Nephron (organoid): Measurements from ENCODE around the gene NF2.

ENCODE experiments used
- H3K27ac Mint-ChIP-seq, 3 experiments: 2 replicates each; pipeline ENCODE4 v1.8.0; 2020; ENCODE audit warnings: mixed read lengths in 3 of 3, mild to moderate bottlenecking in 2 of 3, moderate library complexity in 1 of 3
- H3K27me3 Mint-ChIP-seq: 2 replicates; pipeline ENCODE4 v1.8.0; 2021; ENCODE audit warnings: low read depth, mild to moderate bottlenecking, moderate library complexity, mixed read lengths
- H3K36me3 Mint-ChIP-seq: 2 replicates; pipeline ENCODE4 v1.8.0; 2020; ENCODE audit warnings: low read depth, mixed read lengths
- H3K4me1 Mint-ChIP-seq: 2 replicates; pipeline ENCODE4 v1.8.0; 2020; ENCODE audit warnings: mixed read lengths
- H3K4me3 Mint-ChIP-seq, 3 experiments: 2 replicates each; pipeline ENCODE4 v1.8.0; 2020; ENCODE audit warnings: mild to moderate bottlenecking in 3 of 3, mixed read lengths in 3 of 3, moderate library complexity in 2 of 3
- H3K9me3 Mint-ChIP-seq: 2 replicates; pipeline ENCODE4 v1.8.0; 2020; ENCODE audit warnings: mixed read lengths
- CTCF ChIP-seq, 3 experiments: fragments of 200-600 bp; sonication (generic); IDR thresholded peaks; one replicate each; pipeline ENCODE4 v1.5.0; 2021; ENCODE audit warnings: antibody characterized with exemption in 3 of 3; ENCODE audit not compliant: unreplicated experiment in 3 of 3

NF2 gene

GRCh38 chr22:29723766-29724165 is 120.3 kb downstream of the NF2 start:
- H3K36me3 Mint-ChIP-seq: no peaks in the 10 kb centered on the region
- H3K4me3 Mint-ChIP-seq: no peak overlapping the region
- no peak overlapping the region for H3K27ac Mint-ChIP-seq
- no peak for TF ChIP-seq CTCF (IDR thresholded peaks at IDR 0.05; ENCODE audit: unreplicated experiment in 3 of 3)
- no peaks in the 10 kb centered on the region for H3K9me3 Mint-ChIP-seq
- peaks cover 50% of the 10 kb centered on the region for H3K27me3 Mint-ChIP-seq
- no peaks in the 10 kb centered on the region for H3K4me1 Mint-ChIP-seq

GRCh38 chr22:29724843-29725242 is 121.4 kb downstream of the NF2 start:
- no peaks in the 10 kb centered on the region for H3K9me3 Mint-ChIP-seq
- H3K27me3 Mint-ChIP-seq: peaks cover 40% of the 10 kb centered on the region
- H3K27ac Mint-ChIP-seq: no peak overlapping the region
- H3K4me1 Mint-ChIP-seq: no peaks in the 10 kb centered on the region
- H3K4me3 Mint-ChIP-seq: no peak overlapping the region
- TF ChIP-seq CTCF (IDR thresholded peaks at IDR 0.05; ENCODE audit: unreplicated experiment in 3 of 3): no peak
- no peaks in the 10 kb centered on the region for H3K36me3 Mint-ChIP-seq

GRCh38 chr22:29726106-29726505 is 122.7 kb downstream of the NF2 start:
- no peak for TF ChIP-seq CTCF (IDR thresholded peaks at IDR 0.05; ENCODE audit: unreplicated experiment in 3 of 3)
- Mint-ChIP-seq H3K27me3 (peaks cover 40% of the 10 kb centered on the region), H3K4me3 (no peak overlapping the region), H3K4me1 (no peaks in the 10 kb centered on the region), H3K36me3 (no peaks in the 10 kb centered on the region), H3K9me3 (no peaks in the 10 kb centered on the region), H3K27ac (no peak overlapping the region)

- H3K4me1 Mint-ChIP-seq: no peaks in the 10 kb centered on the region
- H3K4me3 Mint-ChIP-seq: no peak overlapping the region
- no peak overlapping the region for H3K27ac Mint-ChIP-seq
- H3K9me3 Mint-ChIP-seq: no peaks in the 10 kb centered on the region
- H3K27me3 Mint-ChIP-seq: peaks cover 35% of the 10 kb centered on the region
- H3K36me3 Mint-ChIP-seq: no peaks in the 10 kb centered on the region
- TF ChIP-seq CTCF (IDR thresholded peaks at IDR 0.05; ENCODE audit: unreplicated experiment in 3 of 3): no peak
Observed at GRCh38 chr22:29726512-29727130, 123.2 kb downstream of the NF2 start.

GRCh38 chr22:29727131-29727523 is 123.7 kb downstream of the NF2 start:
- TF ChIP-seq CTCF (IDR thresholded peaks at IDR 0.05; ENCODE audit: unreplicated experiment in 3 of 3): peak; percentile 40 to 47 (median 43)
- H3K4me1 Mint-ChIP-seq: no peaks in the 10 kb centered on the region
- peaks cover 31% of the 10 kb centered on the region for H3K27me3 Mint-ChIP-seq
- peaks cover 2% of the 10 kb centered on the region for H3K36me3 Mint-ChIP-seq
- H3K4me3 Mint-ChIP-seq: no peak overlapping the region
- H3K27ac Mint-ChIP-seq: no peak overlapping the region
- no peaks in the 10 kb centered on the region for H3K9me3 Mint-ChIP-seq

GRCh38 chr22:29729161-29729560 is 125.7 kb downstream of the NF2 start:
- no peaks in the 10 kb centered on the region for H3K9me3 Mint-ChIP-seq
- no peak overlapping the region for H3K4me3 Mint-ChIP-seq
- H3K4me1 Mint-ChIP-seq: peaks cover 5% of the 10 kb centered on the region
- TF ChIP-seq CTCF (IDR thresholded peaks at IDR 0.05; ENCODE audit: unreplicated experiment in 3 of 3): no peak
- H3K27me3 Mint-ChIP-seq: peaks cover 16% of the 10 kb centered on the region
- H3K27ac Mint-ChIP-seq: no peak overlapping the region
- H3K36me3 Mint-ChIP-seq: peaks cover 4% of the 10 kb centered on the region
